ENCODE measurements around the gene SLC29A2.
"Not testable (repeated sequence)": the region's sequence is repeated elsewhere in the genome, so short reads cannot be mapped to it uniquely, and the experiment has no call there.

SLC29A2 gene

DNA sequence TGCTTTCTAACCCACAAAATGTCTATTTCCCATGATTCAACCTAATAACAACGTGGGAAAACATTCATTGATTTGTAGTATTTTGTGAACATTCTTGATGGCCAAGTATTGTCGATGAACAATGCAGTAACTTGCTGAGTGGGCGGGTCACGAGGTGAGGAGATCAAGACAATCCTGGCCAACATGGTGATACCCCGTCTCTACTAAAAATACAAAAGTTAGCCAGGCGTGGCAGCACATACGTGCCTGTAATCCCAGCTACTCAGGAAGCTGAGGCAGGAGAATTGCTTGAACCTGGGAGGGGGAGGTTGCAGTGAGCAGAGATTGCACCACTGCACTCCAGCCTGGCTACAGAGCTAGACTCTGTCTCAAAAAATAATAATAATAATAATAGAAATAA lies 8.7 kb upstream of the SLC29A2 start:
- H3K36me3 ChIP-seq (ENCODE audit: control insufficient read depth, insufficient read depth, low read length); H3K27ac ChIP-seq (ENCODE audit: low read depth, low read length); H3K27me3 ChIP-seq (ENCODE audit: control insufficient read depth, insufficient read depth, low read length); H3K9ac ChIP-seq (ENCODE audit: low read depth, low read length); H3K9me3 ChIP-seq (ENCODE audit: control insufficient read depth, insufficient read depth, low read length); H3K4me3 ChIP-seq (ENCODE audit: low read depth, low read length); H3K4me1 ChIP-seq (ENCODE audit: control insufficient read depth, insufficient read depth, low read length): not testable (repeated sequence)

DNA sequence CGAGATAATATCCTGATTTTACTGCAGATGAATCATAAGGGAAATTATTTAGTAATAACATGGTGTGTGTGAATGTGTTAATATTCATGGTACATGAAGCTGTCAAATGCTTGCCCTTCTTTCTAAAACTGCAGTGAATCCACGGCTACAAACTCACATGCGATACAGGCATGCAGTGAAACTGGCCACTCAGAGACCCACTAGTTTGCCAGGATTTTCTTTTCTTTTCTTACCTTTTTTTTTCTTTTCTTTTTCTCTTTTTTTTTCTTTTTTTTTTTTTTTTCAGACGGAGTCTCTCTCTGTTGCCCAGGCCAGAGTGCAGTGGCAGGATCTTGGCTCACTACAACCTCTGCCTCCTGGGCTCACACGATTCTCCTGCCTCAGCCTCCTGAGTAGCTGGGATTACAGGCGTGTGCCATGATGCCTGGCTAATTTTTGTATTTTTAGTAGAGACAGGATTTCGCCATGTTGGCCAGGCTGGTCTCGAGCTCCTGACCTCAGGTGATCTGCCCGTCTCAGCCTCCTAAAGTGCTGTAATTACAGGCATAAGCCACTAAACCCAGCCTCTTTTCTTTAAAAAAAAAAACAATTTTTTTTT lies 2.2 kb upstream of the SLC29A2 start:
- H3K27ac ChIP-seq (ENCODE audit: low read depth, low read length); H3K4me3 ChIP-seq (ENCODE audit: low read depth, low read length); H3K9ac ChIP-seq (ENCODE audit: low read depth, low read length); H3K9me3 ChIP-seq (ENCODE audit: control insufficient read depth, insufficient read depth, low read length); H3K27me3 ChIP-seq (ENCODE audit: control insufficient read depth, insufficient read depth, low read length): not testable (repeated sequence)
- Histone ChIP-seq H3K36me3 (ENCODE audit: control insufficient read depth, insufficient read depth, low read length) (peaks cover 11% of the 10 kb centered on the region), H3K4me1 (ENCODE audit: control insufficient read depth, insufficient read depth, low read length) (peaks cover 13% of the 10 kb centered on the region)

DNA sequence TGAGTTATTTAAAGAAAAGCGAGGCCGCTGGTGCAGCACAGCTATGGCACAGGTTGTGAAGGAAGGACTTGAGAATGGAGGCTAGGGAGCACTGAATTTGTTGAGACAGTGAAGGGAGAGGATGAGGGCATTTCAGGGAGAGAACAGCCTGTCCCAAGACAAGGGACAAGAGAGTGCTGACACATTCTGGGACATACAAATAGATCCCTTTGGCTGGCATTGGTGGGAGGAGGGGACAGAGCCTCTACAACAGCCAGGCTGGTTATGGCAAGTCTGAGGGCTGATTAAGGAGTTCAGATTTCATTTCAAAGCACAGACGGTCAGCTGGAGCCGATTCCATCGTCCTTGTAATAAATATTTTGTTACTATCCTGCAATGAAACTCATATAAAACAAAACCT lies 1.7 kb upstream of the SLC29A2 start:
- H3K9me3 ChIP-seq (ENCODE audit: control insufficient read depth, insufficient read depth, low read length), result no peaks in the 10 kb centered on the region
- H3K27ac ChIP-seq (ENCODE audit: low read depth, low read length), result no peak overlapping the region
- no peak overlapping the region for H3K9ac ChIP-seq (ENCODE audit: low read depth, low read length)
- H3K36me3 ChIP-seq (ENCODE audit: control insufficient read depth, insufficient read depth, low read length), result peaks cover 16% of the 10 kb centered on the region
- no peak overlapping the region for H3K4me3 ChIP-seq (ENCODE audit: low read depth, low read length)
- peaks cover 13% of the 10 kb centered on the region for H3K4me1 ChIP-seq (ENCODE audit: control insufficient read depth, insufficient read depth, low read length)
- H3K27me3 ChIP-seq (ENCODE audit: control insufficient read depth, insufficient read depth, low read length), result no peaks in the 10 kb centered on the region

DNA sequence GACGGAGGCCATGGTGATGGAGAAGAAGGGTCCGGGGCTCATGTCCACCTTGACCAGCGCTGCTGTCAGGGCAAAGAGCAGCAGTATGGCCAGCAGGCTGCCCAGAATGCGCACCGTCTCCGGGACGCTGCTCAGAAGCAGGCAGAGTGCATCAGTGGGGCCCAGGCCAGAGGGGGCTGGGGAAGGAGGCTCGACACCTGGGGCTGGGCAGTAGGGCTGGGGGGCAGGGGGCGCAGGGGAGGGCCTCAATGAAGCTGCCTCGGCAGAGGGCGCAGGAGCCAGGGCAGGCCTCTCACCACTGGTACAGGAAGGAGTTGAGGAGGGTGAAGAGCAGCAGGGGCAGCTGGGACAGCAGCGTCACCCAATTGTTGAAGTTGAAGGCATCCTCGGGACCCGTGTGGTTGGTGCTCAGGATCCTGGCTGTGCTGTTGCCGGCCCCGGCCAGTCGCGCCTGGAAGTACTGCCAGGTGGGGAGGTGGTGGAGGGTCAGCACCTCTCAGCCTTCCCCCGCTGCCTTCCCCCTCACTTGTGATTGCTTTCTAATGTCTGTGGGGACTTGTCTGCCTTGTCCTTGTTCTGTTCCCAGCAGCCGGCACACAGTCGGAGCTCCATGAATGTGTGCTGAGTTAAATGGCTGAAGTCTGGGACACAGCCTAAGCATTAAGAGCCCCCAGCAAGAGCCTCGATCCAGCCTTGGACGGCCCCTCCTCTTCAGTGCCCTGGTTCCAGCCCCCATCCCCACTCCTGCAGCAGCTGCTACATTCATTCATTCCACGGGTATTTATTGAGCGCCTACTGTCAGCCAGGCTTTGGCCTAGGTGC lies 2.3 kb downstream of the SLC29A2 start:
- no peaks in the 10 kb centered on the region for H3K27me3 ChIP-seq (ENCODE audit: control insufficient read depth, insufficient read depth, low read length)
- H3K27ac ChIP-seq (ENCODE audit: low read depth, low read length), result peak overlapping the region; percentile 25
- no peaks in the 10 kb centered on the region for H3K9me3 ChIP-seq (ENCODE audit: control insufficient read depth, insufficient read depth, low read length)
- peaks cover 51% of the 10 kb centered on the region for H3K36me3 ChIP-seq (ENCODE audit: control insufficient read depth, insufficient read depth, low read length)
- H3K4me1 ChIP-seq (ENCODE audit: control insufficient read depth, insufficient read depth, low read length), result peaks cover 13% of the 10 kb centered on the region
- no peak overlapping the region for H3K9ac ChIP-seq (ENCODE audit: low read depth, low read length)
- peak overlapping the region; percentile 96 for H3K4me3 ChIP-seq (ENCODE audit: low read depth, low read length)

DNA sequence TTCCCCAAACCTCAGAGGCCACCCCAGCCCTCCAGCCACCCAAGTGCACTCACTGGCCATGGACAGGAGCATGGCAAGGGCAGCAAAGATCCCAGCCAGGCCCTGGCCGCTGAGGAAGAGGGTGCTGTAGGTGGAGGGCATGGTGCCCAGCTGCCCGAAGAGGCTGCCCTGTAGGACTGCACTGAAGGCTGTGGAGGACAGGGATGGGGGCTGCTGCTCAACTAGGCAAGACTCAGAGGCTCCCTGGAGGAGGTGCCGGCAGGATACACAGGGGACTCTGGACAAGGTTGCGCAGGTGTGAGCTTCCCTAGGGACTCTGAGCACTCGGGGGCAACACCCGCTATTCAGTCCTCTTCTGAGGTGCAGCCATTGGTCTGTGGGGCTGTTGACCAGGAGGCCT lies 3.1 kb downstream of the SLC29A2 start:
- H3K4me3 ChIP-seq (ENCODE audit: low read depth, low read length), result no peak overlapping the region
- no peaks in the 10 kb centered on the region for H3K27me3 ChIP-seq (ENCODE audit: control insufficient read depth, insufficient read depth, low read length)
- no peak overlapping the region for H3K27ac ChIP-seq (ENCODE audit: low read depth, low read length)
- H3K4me1 ChIP-seq (ENCODE audit: control insufficient read depth, insufficient read depth, low read length), result peaks cover 13% of the 10 kb centered on the region
- no peak overlapping the region for H3K9ac ChIP-seq (ENCODE audit: low read depth, low read length)
- peaks cover 54% of the 10 kb centered on the region for H3K36me3 ChIP-seq (ENCODE audit: control insufficient read depth, insufficient read depth, low read length)
- no peaks in the 10 kb centered on the region for H3K9me3 ChIP-seq (ENCODE audit: control insufficient read depth, insufficient read depth, low read length)

DNA sequence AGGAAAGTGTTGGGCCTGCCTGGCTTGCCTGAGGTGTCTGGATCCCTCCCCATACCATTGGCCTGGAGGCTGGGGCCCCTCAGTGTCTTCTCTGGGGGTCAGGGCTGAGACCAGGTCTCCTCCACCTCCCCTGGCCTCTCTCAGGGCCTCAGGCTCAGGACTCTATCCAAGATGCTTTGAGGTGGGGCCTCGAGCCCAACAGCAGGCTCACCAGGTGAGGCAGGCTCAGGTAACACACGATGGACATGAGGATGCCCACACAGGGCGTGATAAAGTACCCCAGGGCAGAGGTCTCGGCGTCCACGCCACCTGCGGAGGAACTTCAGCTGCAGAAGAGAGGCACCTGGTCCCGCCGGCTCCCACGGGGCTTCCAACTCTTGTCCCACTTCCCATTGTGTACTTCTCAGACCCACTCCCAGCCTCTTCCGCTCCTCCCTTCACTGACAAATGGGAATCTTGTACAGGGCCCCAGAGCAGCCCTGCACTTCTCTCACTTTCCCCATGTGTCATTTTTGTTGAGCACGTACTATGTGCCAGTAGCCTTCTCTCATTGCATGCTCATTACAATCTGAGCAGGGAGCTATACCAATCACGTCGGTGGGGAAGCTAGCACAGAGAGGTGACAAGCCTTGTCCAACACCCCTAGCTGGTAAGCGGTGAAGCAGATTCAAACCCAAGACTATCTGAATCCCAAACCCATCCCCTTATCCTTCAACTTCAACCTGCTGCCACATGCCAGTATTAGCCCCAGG lies 3.8 kb downstream of the SLC29A2 start:
- H3K36me3 ChIP-seq (ENCODE audit: control insufficient read depth, insufficient read depth, low read length), result peaks cover 61% of the 10 kb centered on the region
- no peaks in the 10 kb centered on the region for H3K27me3 ChIP-seq (ENCODE audit: control insufficient read depth, insufficient read depth, low read length)
- H3K27ac ChIP-seq (ENCODE audit: low read depth, low read length), result no peak overlapping the region
- H3K4me3 ChIP-seq (ENCODE audit: low read depth, low read length), result no peak overlapping the region
- H3K4me1 ChIP-seq (ENCODE audit: control insufficient read depth, insufficient read depth, low read length), result peaks cover 11% of the 10 kb centered on the region
- no peak overlapping the region for H3K9ac ChIP-seq (ENCODE audit: low read depth, low read length)
- no peaks in the 10 kb centered on the region for H3K9me3 ChIP-seq (ENCODE audit: control insufficient read depth, insufficient read depth, low read length)

DNA sequence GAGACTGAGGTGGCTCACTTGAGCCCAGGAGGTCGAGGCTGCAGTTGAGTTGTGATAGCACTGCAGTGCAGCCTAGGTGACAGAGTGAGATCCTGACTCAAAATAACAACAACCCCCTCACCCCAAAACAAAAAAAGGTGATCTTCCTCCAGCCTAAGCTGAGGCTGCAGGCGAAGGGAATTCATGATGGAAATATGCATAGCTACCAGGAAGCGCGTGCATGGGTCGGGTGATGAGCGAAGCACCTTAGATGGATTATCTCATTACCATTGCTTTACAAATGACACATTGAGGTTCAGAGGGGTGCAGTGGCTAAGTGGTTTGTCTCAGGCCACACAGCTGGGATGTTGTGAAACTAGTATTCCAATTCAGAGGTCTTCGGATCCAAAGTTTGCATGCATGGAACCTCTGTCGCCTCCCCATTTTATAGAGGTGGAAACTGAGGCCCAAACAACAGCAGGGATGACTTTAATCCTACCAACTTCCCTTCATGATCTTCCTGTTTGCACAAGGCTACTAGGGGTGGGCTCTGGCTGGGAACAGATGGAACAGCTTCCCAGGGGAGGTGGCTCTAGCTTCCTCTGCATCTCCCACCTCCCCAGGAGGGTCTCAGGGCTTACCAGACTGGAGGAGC lies 4.6 kb downstream of the SLC29A2 start:
- Histone ChIP-seq H3K27me3 (ENCODE audit: control insufficient read depth, insufficient read depth, low read length) (no peaks in the 10 kb centered on the region), H3K4me1 (ENCODE audit: control insufficient read depth, insufficient read depth, low read length) (peaks cover 10% of the 10 kb centered on the region), H3K9ac (ENCODE audit: low read depth, low read length) (no peak overlapping the region), H3K36me3 (ENCODE audit: control insufficient read depth, insufficient read depth, low read length) (peaks cover 69% of the 10 kb centered on the region), H3K4me3 (ENCODE audit: low read depth, low read length) (no peak overlapping the region), H3K27ac (ENCODE audit: low read depth, low read length) (no peak overlapping the region), H3K9me3 (ENCODE audit: control insufficient read depth, insufficient read depth, low read length) (no peaks in the 10 kb centered on the region)

DNA sequence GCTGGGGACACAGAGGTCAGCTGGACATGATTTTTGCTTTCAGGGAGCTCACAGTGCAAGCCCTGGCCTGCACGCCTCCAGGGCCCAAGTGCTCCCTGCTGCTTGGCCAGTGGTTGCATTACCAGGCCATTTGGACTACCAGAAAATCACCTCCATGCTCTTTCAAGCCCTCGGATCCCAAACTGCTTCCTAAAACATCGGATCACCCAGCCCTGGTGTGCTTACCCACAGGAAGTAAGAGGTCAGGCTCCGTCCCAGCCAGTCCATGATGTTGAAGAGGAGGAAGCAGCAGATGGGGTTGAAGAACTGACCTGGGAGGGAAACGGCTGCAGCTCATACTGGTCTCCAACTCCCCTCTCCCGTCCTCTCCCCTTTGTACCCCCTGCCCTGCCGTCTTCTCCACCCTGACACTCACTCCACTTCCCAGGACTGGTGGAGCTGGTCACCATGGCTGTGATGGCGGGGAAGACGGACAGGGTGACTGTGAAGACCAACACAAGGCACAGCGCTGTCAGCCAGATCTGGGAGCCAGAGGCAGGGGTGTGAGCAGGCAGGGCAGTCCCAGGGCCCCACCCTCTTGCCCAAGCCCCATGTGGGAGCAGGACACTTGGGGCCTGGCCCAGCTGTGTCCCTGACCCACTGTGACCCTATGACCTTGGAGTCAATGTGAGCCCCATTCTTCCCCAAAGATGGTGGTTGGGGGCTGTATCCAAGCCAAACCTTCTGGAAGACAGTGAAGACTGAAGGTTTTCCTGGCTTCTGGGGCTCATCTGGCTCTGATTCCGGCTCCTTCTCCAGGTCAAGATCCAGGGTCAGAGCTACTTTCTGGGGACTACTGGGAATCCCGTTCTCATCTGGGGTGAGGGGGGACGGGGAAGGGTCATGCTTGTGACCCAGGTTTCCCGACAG lies 5.6 kb downstream of the SLC29A2 start:
- Histone ChIP-seq H3K36me3 (ENCODE audit: control insufficient read depth, insufficient read depth, low read length) (peaks cover 77% of the 10 kb centered on the region), H3K9me3 (ENCODE audit: control insufficient read depth, insufficient read depth, low read length) (no peaks in the 10 kb centered on the region), H3K4me3 (ENCODE audit: low read depth, low read length) (no peak overlapping the region), H3K4me1 (ENCODE audit: control insufficient read depth, insufficient read depth, low read length) (peaks cover 10% of the 10 kb centered on the region), H3K9ac (ENCODE audit: low read depth, low read length) (no peak overlapping the region), H3K27ac (ENCODE audit: low read depth, low read length) (no peak overlapping the region), H3K27me3 (ENCODE audit: control insufficient read depth, insufficient read depth, low read length) (no peaks in the 10 kb centered on the region)

DNA sequence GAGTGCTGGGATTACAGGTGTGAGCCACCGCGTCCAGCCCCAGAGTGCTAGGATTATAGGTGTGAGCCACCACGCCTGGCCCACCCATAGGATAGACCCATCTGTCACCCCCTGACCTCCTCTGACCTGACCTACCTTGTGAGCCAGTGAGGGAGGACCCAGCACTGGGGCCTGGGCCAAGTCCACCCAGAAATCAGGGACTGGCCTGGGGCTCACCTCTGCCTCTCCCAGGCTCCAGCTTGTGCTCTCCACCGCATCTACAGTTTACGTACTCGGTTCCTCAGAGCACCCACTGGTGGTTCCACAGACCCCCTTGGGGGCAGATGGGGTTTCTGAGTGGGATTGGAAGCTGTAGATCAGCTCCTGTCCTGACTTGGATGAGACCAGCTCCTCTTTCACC lies 6.4 kb downstream of the SLC29A2 start:
- Histone ChIP-seq H3K4me3 (ENCODE audit: low read depth, low read length) (no peak overlapping the region), H3K27ac (ENCODE audit: low read depth, low read length) (no peak overlapping the region), H3K36me3 (ENCODE audit: control insufficient read depth, insufficient read depth, low read length) (peaks cover 77% of the 10 kb centered on the region), H3K9me3 (ENCODE audit: control insufficient read depth, insufficient read depth, low read length) (no peaks in the 10 kb centered on the region), H3K4me1 (ENCODE audit: control insufficient read depth, insufficient read depth, low read length) (peaks cover 8% of the 10 kb centered on the region), H3K9ac (ENCODE audit: low read depth, low read length) (no peak overlapping the region), H3K27me3 (ENCODE audit: control insufficient read depth, insufficient read depth, low read length) (no peaks in the 10 kb centered on the region)

DNA sequence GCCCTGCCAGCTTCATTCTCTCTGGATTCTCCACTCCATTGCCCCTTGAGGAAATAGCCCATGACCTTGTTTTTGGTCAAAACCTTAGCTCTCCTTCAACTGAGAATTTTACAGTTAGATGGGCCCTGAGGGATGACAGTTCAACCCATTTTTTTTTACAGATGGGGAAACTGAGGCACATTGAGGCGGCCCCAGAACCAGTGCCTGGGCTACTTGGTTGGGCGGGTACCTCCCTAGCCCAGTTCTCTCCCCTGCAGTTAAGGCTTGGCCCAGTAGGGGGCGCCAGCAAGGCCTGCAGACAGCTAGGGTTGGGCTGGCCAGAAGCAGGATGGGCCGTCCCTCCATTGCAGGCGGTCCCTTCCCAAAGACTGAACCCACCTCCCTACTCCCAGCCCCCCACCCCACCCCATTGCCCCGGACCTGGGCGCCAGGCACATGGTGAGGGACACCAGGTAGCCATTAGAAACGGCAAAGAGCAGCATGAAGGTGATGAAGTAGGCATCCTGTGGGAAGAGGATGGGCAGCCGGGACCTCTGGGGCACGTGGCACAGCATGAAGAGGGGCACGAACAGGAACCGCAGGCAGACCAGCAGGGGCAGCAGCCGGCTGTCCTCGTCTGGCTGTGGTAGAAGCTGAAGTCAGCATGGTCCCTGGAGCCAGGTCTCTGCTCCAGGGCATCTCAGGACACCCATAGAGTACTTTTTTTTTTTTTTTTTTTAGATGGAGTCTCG lies 7.6 kb downstream of the SLC29A2 start:
- Histone ChIP-seq H3K27ac (ENCODE audit: low read depth, low read length) (no peak overlapping the region), H3K9me3 (ENCODE audit: control insufficient read depth, insufficient read depth, low read length) (no peaks in the 10 kb centered on the region), H3K9ac (ENCODE audit: low read depth, low read length) (no peak overlapping the region), H3K27me3 (ENCODE audit: control insufficient read depth, insufficient read depth, low read length) (no peaks in the 10 kb centered on the region), H3K4me1 (ENCODE audit: control insufficient read depth, insufficient read depth, low read length) (no peaks in the 10 kb centered on the region), H3K36me3 (ENCODE audit: control insufficient read depth, insufficient read depth, low read length) (peaks cover 68% of the 10 kb centered on the region), H3K4me3 (ENCODE audit: low read depth, low read length) (no peak overlapping the region)

Data from HUES48 (cell line).